Bone marrow (tissue), 2 donors: ENCODE results near the gene VWA3B.
"Not testable (repeated sequence)": the region's sequence is repeated elsewhere in the genome, so short reads cannot be mapped to it uniquely, and the experiment has no call there.

Source experiments
- DNase-seq, 2 donors: peaks; one replicate each; lab custom pipeline; 2025; lab: John Stamatoyannopoulos, UW

Gene VWA3B

DNA sequence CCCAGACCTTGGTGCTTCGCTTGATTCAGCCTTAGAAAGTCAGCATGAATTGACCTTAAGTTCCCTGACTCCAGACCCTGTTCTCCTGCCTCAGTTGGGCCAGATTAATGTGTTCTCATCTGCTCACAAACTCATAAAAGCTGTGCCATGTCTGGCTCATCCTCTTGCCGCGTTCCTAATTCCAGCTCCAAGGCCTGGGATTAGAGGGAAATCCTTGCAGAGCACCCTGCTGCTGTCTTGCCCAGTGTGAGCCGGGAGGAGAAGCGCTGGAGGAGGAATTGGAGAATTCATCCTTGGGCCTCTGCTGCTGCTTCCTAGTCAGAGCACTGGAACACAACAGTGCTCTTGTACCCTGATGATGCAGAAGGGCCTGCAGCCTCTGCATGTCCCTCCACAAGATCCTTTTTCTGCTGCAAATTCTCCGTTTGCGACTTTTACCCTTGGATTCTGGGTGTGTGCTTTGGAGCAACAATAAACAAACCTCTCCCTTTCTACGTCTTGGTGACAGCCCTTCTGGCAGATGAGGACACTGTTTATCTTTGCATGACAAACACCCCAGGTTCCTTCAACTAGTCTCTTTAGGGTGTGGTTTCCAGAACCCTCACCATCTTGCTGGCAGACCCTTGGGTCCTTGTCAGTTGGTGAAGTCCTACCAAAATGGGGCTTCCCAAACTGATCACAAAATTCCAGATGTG, 212.4 kb downstream of the VWA3B start:
- no peak for DNase-seq

DNA sequence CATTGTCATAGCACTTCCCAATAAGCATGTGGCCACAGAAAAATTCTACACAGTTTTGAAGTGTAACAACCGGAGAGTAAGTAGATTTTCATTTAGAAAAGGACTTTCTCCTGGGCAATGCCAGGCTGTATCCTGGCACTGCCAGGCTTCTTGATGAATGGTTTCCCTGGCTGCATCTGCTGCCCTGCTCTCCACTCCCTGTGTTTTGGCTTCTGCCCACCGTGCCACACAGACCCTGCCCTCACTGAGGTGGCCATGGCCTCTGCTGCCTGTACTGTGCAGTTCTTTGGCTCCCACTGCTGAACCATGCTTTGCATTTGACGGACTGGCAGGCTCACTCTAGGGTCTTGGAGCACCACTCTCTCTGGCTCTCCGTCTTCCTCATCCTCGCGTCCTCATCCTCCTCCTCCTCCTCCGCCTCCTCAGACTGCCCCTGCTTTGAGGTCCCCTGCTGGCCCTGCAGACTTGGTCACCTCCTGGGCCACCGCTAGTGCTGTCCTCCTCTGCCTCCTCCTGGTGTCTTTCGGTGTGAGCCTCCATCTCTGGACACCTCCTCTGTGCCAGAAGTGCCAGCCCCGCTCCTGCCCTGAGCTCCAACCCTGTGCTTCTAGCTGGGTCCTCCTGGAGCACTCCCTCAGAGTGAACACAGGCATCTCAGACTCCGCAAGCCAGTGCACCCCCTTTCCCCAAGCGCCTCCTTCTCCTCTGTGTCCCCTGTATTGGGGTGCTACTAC, 213.3 kb downstream of the VWA3B start:
- DNase-seq, result no peak

DNA sequence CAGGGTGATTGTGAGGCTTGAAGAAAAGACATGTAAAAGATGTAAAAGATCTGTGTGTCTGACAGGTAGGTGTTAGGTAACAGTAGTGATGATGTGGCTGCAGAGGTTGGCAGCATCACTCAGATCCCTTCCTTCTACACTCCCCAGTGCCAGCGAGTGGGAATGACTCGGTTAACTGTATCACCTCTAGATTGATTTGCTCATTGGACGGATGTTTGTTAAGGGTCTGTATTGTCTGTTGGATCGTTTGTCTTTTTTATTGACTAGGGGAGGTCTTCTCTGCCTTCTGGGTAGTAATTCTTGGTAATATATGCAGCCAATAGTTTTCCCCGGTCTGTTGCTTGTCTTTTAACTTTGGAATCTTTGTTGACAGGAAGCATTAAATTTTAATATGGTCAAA, 214.5 kb downstream of the VWA3B start:
- DNase-seq, result no peak

DNA sequence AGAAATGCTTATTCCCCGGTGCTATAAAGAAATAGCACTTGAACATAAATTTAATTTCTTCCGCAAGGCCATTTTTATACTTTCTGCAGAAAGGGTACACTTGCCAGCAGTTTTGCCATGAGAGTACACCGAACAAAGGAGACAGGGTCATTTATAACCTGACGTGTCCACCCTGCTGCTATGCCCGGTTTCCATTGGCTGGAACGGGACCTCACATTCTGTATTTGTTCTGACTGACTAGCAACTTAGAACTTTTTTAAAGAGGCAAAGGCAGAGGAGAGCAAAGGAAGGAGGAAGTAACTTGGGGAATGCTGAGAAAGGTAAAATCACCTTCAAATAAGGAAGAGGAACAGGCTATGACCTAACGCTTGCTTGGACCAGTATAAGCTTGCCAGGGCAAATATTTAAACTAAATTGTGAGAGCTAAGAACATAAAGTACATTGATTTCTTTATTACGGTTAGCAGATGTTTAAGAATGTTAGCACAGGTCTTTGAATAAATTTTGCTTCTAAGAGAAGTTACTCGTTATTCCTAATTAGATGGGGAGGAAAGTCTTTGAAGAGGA, 220.2 kb downstream of the VWA3B start:
- DNase-seq, result not testable (repeated sequence)

DNA sequence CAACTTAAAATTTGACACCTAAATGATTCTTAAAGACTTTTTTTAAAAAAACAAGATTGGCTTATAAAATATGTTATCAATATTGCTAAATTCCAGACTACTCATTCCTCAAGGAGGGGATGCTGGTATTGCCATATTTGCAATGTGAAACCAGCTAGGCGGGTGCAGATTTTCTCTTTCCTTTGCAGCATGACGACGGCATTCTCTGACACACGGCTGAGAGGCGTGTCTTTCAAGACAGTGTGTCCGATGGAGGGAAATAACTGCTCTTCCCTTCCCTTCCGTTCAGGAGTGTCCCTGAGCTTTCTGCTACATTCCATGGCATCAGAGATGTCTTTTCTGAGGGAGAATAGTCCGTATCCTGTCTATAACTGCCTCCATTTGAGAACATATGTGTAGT, 221.1 kb downstream of the VWA3B start:
- DNase-seq, result no peak

DNA sequence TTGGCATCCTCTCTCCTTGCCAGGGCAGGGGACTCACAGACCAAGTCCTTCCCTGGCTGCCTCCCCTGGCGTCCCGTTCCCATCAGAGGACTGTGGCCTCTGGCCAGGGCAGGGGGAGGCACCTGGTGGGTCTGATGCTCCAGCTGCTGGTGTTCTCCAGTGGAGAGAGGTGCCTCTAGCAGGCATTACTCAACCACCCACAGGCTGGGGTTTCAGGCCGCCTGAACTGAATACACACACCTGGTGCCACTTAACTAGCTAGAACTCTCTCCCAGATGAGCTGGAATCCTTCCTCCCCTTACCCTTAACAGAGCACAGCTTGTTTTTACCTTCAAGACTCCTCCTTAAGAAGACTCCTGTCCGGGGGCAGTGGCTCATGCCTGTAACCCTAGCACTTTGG, 221.6 kb downstream of the VWA3B start:
- DNase-seq, result no peak

DNA sequence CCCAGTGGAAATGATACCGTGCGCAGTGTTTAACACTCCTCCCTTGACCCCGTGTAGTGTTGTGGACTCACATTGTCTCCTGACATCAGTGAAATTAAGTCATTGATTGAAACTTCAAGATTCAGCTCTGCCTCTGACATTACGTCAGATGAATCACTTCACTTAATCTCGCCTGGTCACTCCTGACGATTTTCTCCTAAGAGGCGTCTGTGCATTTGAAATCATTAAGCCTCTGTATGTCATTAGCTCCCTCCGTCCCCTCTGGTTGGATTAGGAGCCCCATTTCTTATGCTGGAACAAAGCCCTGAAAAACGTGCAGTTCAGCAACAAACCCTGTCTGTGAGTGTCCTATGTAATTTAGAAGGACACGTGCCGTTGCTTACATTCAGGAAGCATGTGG, 222.6 kb downstream of the VWA3B start:
- no peak for DNase-seq

DNA sequence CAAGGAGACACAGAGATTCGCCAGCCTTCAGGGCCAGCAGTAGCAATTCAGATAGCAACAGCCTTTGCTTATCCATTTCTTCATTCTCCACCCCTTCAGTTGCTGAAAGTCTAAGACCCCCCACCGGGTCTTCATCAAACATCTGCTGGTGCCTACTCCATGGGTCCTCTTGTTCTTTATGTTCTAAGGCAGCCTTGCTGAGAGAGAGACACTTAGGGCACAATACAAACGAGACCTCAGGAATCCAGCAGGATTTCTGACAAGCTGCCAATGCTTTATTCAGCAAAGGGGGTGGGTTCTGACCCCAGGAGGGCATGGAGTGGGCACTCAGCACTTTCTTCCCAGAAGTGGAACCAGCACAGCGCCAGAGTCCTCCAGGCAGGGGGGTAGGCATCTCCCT, 223.0 kb downstream of the VWA3B start:
- no peak for DNase-seq

DNA sequence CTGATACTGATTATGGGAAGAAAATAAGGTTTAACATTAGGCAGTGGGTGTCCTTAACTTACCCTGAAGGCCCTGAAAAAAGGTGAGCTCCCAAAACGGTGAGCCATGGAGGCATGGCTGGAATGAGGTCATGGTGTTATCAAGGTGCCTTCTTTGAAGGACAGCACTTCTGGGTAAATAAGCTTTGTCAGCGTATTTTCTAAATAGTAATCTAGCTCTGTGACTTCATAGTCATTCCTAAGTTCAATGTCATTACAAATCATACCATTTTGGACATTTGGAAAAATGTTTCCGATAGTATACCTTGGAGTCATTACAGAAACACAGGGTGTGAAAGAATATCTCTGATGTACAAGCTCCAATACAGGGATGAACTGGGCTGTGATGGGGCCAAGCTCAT, 224.1 kb downstream of the VWA3B start:
- no peak for DNase-seq

DNA sequence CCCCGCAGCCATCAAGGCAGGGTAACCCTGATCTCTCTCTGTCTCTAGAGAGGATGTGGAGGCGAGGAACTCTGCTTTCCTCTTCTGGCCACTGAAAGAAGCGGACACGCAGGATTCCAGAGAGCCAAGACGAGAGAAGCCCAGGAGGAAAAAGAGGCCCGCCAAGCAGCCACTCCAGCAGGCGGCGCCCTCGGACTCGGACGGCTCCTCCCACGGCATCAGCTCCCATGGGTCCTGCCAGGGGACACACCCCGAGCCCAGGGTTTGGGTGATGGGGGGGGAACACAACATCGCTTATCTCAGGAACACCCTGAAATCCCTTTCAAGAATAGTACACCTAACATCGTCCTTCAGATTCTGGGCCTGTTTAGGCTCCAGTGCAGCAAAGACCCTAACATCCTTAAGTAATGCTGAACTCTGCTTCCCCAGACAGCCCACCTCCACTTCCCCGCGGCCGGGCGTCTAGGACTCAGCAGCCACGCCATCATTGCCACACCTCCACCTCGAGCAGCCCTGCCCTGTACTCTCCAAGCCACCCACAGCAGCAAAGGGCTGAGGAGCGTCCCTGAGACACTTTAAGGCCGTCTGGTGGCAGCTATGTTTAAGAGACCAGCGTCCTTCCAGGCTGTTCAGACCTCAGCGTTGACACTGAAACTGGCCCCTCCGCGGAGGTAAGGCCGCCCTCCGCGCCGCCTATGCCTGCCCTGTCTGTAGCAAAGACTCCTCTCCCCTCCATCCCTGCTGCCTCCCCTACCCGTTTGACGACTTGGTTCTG, 225.0 kb downstream of the VWA3B start:
- DNase-seq, result no peak

DNA sequence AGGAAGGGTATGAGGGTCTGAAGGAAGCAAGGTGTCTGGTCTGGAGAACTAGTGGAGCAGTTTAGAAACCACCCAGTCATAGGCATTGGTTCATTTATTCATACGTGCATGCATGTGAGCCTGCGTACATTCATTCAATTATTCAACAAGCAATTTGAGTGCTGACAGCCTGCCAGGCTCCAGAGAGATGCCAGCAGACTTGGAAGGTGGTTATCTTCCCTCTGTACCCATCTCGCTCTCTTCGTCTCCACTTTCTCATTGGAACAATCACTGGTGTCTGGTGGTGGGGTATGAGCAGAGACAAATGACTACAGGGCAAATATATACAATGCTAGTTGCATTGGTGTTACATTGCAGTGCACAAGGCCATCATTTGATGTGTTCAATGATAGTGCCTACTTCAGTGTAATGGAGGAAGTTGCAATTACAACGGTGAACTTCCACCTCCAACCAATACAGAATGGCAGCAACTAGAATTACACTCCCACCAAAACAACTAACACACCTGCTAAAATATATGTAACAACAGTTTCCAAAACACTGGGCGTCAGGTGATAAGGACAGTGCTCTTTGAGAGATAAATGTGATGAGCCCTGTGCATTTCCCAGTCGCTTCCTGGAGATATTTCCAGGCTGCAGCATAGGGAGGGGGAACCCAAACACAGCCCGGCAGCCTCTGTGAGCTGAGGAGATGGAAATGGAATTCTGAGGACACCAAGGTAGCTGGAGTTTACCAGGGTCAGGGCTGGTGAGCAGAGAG, 226.7 kb downstream of the VWA3B start:
- DNase-seq, result no peak

DNA sequence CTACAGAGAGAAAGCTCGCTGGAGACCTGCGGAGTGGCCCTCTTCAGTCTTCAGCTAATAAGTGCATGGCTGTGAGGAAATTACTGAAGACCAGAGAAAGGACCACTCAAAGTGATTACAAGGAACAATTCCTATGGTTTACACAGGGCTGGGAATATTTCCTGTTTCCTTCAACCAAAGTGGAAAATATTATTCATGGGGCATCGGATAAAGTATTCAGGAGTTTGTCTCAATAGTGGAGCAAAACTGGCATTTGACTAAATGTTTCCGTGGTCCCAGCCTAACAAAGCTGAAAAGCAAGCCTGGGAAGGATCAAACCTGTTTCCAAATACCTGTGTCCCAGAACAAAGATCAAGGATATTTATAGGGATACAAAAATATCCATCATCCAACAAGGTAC, 227.3 kb downstream of the VWA3B start:
- DNase-seq, result no peak

DNA sequence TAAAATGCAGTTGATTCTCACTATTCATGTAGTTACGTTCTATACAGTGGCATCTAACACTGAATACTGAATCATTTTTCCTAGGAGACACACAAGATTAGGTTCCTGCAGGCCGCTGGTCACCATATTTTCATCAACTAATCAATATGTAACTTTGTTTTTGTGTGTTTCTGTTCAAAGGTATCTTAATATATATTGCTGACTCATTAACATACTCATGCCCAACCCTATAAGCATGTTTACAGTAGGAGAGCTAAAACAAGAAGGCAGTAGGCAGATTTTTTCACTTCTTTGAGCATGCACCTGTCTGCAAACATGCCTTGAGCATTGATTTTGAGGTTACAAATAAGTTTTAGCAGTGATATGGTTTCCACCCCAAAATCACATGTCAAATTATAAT, 229.0 kb downstream of the VWA3B start:
- DNase-seq, result no peak

DNA sequence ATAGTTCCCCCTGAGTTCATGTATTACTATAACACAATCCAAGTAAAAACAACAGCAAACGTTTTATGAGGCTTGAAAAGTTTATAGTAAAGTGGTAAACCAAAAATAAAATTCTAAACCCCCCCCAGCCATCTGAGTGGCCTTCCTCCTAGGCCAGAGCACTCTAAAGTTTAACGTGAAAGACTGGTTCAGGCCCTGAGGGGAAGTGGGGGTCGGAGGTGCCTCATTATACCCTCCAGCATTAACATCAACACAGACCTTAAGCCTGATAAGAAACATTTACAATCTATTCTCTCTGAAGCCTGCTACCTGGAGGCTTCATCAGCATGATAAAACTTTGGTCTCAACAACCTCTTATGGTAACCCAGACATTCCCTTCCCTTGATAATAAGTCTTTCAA, 230.2 kb downstream of the VWA3B start:
- DNase-seq, result no peak

DNA sequence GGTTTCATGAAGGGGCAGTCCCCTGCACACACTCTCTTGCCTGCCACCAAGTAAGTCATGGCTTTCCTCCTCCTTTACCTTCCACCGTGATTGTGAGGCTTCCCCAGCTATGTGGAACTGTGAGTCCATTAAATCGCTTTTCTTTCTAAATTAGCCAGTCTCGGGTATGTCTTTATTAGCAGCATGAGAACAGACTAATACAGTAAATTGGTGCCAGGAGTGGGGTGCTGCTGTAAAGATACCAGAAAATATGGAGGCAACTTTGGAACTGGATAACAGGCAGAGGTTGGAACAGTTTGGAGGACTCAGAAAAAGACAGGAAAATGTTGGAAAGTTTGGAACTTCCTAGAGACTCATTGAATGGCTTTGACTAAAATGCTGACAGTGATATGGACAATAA, 233.2 kb downstream of the VWA3B start:
- not testable (repeated sequence) for DNase-seq

DNA sequence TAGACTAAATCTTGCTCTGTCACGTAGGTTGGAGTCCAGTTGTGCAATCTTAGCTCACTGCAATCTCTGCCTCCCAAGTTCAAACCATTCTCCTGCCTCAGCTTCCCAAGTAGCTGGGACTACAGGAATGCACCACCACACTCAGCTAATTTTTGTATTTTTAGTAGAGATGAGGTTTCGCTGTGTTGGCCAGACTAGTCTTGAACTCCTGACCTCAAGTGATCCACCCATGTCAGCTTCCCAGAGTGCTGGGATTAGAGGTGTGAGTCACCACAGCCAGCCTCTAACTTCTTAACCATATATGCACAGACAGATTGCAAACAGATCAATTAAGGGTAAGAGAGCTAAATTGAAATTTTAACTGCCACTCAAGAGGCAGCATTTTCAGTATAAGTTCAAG, 237.2 kb downstream of the VWA3B start:
- DNase-seq, result no peak

DNA sequence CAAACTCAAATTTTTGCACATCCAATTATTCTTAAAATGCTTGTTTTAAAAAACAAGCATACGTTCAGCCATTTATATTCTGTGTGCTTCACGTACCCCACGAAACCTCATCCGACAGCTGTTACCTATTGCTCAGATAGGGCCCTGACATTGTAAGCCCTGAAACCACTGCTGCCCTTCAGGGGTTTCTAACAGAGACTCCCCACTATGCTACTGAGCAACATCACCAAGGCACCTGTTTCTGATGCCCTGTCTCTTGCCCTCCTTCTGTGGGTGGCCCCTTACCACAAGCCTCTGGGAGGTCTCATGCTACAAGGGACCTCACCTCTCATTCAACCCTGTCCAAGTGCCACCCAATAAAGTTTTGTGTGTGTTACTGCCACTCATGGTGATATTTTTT, 240.8 kb downstream of the VWA3B start:
- DNase-seq, result no peak

DNA sequence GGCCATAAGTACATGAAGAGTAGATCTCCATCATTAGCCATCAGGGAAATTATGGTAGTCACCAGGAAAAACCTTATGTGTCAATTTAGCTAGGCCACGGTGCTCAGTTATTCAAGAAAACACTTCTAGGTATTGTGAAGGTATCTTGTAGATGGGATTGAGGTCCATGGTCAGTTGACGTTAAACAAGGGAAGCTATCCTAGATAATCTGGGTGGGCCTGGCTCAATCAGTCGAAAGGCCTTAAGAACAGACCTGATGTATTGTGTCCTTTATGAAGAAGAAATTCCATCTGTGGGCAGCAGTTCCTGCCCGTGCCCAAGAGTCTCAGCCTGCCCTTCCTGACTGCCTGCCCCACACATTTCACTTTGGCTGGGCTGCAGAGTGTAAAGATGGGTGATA, 242.6 kb downstream of the VWA3B start:
- no peak for DNase-seq

DNA sequence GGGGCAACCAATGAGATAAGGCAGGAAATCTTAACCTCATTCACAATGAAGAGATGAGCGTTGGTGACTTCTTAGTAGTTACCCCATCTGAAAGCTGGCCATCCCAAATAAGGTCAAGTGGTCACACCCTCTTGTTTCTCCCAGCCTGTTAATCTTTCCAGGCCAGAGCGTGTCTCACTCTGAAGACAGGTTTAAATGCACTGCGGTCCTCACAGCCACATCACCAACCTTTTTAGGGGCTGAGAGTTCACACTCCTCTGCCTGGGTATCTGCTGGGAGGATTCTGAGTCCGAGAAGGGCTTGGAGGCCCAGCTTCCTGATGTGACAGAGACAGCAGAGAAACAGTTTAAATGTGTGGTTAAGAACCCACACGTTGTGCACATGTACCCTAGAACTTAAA, 246.0 kb downstream of the VWA3B start:
- DNase-seq, result no peak

DNA sequence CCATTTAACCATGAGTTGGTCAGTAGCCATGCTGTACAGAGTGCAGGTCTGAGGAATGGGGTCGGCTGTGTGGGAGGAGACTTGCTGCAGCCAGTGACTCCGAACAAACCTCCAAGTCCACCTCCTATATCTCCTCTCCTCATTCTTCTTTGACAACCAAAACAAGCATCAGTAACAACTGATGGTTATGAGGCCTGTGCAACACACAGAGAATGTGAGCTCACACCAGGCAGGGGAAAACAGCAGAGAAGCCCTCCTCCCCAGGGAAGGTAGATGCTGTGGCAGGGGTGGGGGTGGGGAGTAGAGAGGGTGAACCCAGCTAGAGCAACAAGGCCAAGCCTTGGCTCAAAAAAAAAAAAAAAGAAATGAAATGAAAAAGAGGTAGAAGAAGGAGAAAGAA, 247.0 kb downstream of the VWA3B start:
- DNase-seq, result no peak

DNA sequence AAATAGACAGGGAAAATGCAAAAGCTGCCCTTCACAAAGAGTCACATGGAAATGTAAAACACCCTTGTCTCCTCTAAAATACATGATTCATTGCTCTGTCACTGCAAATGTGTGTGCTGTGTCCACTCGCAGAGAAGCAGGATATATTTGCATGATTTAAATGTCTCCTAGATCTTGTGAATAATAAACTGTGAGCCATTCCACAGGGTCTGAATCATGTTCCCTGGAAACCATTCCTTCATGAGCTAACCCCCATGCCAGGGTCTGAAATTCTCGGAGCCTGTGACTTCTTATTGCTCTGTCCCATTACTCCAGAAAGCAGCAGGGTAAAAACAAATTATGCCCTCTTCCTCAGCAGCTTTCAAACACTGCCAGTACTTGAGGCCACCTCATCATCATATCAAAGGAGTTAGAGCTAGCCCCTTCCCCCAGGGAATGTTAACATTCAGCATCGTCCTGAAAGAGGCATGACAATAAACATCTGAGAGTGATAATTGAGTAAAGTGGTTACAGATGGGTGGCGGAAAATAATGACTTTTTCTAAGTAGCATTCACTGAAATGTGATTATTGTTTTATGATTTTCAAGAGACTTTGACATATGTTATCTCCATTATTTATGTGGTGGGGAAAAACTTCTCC, 247.6 kb downstream of the VWA3B start:
- no peak for DNase-seq

DNA sequence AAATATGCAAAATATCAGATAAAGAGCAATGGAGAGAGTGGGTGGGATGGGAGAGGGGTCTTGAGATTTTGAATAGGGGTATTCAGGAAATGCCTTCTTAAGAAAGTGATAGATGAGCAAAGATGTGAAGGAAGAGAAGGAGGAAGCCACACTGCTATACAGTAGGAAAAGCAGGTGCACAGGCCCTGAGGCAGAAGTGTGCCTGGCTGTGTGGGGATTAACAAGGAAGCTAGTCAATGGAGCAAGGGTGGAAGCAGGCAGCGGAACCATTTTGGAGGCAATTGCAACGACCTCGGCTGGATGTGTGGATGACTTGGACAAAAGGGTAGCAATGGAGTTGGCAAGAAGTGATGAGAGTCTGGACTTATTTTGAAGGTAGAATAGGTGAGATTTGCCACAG, 248.3 kb downstream of the VWA3B start:
- no peak for DNase-seq
